Ammon's horn (tissue), 1 donor: ENCODE measurements around the gene PTK6.

Experiments used
- DNase-seq: peaks from one replicate; pipeline ENCODE4 v3.0.0-alpha.2; 2016; ENCODE audit warnings: low spot score

Gene PTK6

DNA sequence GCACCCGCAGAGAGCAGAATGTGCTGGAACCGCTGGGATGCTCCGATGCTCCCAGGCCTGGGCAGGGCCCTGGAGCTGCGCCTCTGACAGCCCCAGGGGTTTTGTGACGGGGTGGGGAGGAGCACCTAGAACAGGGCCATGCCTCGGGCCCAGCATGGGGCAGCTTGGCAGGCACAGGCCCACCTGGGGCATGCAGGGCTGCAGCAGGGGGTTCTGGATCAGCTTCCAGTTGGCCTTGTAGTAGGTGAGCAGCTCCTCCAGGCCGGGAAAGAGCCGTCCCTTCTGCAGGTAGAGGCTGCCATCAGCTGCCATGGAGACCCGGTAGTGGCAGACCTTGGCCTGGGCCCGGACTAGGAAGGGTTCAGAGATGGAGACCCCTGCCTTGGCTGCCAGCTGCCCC is 6.0 kb upstream of the PTK6 start:
- DNase-seq: no peak

DNA sequence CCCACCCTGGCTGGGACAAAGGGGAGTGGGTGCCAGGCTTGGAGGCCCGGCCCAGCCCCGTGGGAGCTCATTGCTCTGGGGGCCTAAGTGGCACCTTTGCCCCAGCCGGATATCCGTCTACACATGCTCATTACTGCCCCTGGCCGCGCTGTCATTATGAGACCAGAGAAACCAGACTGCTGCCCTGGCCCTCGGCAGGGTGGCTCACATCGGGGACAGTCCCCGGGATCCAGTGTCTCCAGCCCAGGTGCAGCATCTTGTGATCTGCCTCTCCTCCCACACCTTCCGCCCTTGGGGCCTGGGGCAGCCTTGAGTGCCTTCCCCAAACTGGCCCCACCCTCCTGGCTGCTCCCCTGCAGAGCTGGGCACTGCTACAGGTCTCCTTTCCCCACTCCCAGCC is 5.5 kb upstream of the PTK6 start:
- no peak for DNase-seq

DNA sequence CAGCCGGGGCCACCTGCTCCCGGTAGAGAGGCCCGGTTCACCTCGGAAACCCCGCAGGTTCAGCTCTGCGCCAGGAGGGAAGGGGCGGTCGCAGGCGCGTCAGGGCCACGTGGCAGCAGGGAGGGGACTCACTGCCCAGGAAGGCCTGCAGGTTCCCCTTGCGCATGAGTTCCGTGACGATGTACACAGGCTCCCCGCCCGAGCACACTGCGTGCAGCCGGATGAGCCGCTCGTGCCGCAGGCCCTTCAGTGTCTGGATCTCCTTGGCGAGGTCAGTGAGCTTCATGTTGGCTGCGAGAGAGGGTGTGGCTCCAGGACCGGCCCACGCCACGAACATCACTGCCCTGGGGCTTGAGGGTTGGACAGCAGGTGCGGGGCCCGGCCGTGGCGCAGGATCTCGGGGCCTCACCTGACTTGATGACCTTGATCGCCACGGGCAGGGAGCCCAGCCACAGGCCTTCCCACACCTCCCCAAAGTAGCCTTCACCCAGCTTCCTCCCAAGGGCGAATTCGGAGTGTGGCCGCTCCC is 4.9 kb upstream of the PTK6 start:
- no peak for DNase-seq

DNA sequence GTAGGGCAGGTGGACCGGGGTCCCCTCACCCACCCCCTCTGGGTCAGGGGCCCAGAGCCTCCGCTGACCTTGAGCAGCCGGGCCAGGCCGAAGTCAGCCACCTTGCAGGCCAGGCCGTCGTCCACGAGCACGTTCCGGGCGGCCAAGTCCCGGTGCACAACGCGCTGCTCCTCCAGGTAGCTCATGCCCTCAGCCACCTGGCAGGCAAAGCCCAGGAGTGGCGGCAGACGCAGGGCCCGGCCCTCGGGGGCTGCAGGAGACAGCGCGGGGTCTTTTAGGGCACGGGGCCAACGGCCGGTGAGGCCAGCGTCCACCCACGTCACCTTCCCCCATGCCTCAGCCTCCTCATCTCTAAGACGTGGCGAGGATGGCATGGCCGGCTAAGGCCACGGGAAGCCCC is 4.2 kb upstream of the PTK6 start:
- no peak for DNase-seq

DNA sequence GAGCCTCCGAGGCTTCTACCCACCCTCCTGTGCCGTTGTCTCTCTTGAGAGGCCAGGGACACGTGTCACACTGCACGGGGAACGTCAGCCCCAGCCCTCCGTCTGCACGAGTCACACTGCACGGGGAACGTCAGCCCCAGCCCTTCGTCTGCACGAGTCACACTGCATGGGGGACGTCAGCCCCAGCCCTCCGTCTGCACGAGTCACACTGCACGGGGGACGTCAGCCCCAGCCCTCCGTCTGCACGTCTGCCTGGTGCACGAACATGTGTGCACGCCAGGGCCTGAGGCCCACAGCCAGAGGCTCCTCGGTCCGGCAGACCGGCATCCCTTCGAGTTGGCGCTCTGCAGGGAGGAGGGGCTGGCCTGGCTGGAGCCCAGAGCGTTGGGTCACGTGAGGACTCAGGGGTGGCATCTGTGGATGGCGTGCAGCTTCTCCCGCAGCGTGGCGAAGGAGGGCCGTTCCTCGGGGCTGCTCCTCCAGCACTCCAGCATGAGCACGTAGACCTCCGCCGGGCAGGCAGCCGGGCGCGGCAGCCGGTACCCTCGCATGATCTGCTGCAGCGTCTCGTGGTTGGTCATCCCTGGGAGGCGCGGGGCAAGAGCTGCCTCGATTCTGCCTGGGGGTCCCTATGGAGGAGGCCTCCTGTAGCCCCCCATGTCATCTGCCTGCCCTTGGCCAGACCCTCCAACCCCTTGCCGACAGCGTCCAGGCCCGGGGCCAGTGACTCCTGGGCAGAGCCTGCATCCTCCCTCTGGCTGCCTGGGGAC is 3.4 kb upstream of the PTK6 start:
- DNase-seq: peak; percentile 50

DNA sequence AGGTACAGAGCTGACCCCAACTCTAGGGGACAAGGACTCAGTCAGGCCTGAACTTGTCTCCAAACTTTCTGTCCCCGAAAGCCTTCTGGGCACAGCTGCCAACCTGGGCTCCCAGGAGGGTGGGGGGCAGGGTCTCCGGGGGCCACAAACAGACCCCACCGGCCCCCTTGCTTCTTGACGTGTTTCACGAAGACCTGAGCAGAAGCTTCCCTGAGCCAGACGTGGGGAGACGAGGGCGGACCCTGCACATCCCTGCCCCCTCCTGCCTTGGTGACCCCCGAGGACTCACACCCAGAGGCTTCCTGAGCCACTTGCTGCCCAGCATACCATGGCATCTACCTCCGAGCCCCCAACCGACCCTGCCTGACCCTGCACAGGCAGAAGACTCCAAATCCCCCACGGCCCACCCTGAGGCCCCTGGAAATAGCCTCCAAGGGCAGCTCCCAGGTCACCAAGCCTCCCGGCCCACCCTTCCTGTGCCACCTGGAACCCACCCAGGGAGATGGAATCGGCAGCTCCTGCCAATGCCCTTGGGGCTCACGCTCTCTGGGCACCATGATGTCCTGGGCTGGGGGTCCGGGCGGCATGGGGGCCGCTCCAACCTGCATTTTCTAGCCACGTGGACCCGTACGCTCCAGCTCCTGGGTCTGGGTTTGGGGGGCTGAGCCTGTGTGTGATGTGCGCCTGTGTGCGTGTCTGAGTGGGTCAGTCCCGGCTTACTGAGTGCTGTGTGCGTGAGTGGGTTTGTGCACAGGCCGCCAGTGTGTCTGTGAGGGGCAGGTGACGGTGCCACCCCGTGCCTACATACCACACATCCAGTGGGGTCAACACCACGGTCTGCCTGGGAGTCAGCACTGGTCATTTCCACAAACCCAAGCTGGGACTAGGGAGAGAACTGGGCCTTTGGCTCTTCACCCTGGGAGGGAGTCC is 2.5 kb upstream of the PTK6 start:
- no peak for DNase-seq

DNA sequence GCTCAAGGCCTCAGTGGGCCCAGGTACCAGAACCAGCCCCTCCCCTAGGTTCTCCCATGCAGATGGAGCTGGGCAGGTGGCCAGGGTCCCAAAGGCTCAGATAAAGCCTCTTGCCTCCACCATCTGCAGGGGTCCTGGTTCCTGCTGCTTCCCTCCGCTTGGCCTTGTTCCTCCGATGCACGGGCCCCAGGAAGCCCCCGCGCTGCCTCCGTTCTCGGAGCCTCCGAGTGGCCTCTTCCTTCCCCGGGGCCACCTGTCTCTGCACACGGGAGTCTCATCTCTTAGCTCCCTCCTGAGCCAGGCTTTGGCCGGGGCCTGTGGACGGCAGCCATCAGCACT is 1.9 kb upstream of the PTK6 start:
- no peak for DNase-seq

DNA sequence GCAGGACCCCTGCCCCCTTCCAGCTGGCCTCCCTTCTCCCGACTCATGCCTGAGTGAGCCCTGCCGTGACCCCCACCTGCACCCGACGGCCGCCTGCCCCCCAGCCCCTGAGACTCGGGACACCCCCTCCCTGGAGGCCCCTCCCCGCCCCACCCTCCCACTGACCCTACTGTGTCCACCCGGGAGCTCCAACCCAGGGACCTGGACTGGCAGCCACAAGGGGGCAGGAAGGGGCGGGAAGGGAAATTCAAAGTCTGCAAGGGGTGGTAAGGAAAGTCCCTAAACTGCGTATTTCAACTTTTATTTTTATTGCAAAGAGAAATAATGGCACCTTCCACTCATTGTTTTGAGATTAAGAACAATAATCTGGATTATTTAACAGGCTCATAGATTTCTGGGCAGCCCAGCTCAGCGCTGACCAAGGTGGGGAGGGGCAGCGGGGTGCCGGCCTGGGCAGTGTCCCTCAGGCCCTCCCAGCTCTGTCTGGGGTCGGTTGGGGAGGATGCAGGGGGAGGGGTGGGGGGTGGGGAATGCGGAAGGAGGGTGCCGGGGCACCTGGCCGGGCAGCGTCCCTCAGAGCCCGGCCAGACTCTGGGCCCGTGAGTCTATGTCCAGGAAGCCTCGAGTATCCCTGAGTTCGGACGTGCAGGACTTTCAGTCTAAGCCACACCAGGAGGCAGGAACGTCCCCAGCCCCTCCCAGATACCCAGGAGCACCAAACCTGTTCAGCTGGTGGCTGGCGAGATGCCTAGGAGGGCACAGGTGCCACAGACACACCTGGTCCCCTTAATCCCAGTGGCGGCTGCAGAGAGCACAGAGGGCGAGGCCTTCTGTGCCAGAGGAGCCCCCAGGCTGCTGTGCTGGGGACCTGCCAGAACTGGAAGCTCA is 1.3 kb upstream of the PTK6 start:
- no peak for DNase-seq

DNA sequence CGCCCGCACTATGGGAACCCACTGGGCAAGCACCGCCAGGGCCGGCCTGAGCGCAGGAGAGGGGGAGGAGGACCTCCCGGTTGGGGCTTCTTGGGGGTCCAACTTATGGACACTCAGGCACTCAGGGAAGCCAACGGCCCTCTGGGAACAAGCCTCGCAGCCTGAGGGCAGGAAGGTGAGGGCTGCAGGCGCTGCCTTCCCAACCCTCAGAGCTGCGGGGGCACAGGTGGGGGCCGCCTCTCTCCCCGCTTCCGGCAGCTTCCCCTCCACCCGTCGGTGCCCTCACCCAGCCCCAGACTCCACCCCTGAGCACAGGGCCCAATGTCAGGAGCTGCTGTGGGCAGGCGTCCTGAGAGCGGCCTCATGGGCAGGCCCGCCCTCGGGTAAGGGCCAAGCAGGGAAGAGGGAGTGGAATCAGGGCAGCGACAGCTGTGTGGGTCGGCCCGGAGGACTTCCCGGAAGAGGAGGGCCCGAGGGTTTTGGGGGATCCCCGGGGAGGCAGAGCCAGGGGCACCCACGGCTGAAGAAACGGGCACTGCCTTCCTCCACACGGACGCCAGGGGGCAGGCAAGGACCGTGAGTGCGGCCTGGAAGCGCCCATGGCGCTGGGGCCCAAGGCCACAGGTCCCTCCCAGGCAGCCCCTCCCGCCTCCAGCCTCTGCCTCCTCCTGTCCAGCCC is 488 bp upstream of the PTK6 start:
- peak; percentile 86 for DNase-seq

DNA sequence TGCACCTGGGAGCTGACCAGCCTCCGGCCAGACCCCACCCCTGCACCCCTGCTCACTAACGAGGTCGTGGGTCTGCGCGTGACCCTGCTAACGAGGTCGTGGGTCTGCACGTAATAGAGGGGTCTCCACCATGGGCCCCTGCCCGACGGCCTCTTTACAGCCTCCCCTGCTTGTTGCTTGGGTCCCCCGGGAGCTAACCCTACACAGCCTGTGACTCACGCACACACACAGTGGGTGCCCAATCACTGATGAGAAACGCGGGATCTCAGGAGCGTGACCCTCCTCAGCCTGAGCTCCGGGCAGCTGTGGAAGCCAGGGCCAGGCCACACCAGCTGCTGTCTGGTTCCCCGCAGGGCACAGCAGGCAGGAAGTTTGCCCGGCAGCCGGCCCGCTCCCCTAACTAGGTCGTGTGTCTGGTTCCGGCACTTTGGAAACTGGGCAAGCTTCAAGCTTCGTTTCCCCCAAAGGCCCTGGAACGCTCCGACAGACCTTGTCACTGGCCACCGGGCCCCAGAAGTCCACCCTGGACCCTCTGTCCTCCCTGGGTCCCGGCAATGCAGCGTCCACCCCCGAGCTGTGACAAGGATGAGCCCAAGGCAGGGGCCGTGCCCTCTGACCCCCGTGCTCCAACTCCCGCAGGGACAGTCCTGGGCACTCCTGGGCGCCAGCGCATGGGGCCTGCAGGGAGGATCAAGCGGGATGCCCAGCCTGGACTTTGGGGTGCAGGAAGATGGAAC is 767 bp downstream of the PTK6 start:
- DNase-seq: no peak

DNA sequence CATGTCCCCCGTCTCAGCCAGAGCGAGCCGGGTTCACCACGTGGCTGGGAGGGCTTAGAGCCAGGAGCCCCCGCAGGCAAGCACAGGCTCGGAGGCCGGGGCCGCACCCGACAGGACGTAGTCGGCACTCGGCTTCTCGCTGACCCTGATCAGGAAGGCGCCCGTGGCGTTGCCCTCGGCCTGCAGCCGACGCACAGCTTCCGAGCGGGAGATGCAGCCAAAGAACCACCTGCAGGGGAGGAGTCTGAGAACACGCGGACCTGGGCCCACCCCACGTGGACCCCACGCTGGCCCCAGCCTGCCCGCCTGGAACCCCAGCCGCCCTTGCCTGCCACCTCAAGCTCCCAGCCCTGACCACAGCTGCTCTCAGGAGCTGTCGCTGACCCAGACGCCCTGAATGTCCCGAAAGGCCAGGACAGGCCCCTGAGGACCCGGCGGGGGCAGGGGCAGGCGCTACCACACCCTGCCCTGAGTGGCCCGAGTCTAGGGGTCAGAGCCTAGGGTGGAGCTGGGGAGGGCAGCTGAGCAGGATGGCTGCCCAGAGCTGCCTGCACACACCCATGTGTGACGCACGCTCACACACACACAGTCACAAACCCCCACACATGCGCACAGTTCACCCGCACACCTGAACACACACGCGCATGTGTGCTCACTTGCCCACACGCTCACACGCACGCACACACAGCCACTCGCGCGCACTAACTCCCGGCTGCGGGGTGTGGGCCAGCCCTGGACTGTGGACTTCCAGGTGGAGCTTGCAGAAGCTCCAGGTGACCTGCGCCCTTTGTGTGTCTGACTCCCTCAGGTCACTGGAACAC is 2.1 kb downstream of the PTK6 start:
- no peak for DNase-seq

DNA sequence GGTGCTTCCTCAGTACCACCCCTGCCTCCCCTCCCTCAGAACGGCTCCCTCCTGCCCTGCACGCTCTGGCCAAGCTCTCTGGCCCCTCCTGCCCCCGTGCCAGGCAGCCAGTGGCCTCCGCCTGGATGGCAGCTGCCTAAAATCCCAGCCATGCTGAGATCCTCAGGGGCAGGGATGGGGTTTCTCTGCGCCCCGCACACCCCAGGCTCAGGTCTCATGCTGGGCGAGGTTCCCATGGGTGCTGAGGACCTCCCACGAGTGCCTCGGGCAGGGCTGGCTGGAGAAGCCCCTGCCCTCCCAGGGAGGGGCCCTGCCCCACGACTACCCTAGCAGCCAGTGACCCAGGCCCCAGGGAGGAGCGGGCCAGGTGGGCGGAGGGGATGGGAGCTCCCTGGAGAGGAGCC is 2.7 kb downstream of the PTK6 start:
- no peak for DNase-seq

DNA sequence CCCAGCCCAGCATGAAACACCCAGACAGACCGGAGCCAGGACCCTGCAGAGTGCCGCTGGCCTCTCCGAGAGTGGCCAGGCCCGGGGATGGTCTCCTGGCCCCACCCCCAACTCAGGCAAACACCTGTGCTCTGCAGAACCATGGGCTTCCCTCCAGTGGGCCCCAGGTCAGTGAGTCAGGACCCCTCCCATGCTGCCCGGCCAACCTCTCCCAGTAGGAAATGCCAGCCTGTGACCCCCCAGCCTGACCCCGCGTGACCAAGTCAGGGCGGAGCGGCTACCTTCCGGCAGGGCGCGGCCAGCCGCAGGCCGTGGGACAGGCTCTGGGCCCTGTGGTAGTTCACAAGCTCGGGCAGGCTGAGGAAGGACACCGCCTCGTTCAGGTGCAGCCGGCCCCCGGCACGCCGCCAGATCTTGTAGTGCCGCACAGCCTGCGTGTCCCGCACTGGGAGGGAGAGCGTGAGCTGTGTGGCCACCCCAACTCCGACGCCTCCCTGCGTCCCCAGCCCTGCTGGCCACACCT is 3.2 kb downstream of the PTK6 start:
- DNase-seq: no peak

DNA sequence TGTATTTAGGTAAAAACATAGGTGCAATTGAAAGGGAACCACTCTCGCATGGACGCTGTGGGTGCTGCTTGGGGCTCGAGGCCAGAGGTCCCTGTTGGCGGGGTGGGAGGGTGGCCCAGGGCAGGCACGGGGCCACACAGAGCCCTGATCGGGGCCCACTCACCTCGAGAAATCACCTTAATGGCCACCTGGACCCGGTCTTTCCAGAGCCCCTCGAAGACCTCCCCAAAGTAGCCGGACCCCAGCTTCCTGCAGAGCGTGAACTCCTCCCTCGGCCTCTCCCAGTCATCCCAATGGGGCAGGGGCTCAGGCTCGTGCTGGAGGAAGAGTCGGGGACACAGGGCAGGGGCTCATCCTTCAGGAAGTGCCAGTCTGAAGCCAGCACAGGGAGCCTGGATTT is 3.8 kb downstream of the PTK6 start:
- DNase-seq: no peak

DNA sequence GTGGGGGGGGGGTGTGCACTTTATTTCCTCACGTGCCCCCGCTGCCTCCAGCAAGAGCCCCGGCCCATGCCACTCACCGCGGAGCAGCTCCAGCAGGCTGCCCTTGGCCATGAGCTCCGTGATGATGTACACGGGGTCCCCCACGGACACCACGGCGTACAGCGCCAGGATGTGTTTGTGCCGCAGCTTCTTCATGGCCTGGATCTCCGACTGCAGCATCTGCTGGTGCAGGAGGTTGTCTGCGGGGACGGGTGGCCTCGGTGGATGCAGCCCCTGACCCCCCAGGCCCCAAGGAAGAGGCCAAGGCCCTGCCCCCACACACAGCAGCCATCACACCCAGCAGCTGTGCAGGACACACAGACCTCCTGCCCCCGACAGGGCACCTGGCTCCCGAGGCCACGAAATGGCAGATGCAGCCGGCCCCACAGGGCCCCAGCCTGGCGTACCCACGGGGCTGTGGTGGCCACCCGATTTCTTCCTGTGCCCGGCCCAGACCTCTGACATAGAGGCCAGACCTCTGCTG is 4.7 kb downstream of the PTK6 start:
- DNase-seq: no peak

DNA sequence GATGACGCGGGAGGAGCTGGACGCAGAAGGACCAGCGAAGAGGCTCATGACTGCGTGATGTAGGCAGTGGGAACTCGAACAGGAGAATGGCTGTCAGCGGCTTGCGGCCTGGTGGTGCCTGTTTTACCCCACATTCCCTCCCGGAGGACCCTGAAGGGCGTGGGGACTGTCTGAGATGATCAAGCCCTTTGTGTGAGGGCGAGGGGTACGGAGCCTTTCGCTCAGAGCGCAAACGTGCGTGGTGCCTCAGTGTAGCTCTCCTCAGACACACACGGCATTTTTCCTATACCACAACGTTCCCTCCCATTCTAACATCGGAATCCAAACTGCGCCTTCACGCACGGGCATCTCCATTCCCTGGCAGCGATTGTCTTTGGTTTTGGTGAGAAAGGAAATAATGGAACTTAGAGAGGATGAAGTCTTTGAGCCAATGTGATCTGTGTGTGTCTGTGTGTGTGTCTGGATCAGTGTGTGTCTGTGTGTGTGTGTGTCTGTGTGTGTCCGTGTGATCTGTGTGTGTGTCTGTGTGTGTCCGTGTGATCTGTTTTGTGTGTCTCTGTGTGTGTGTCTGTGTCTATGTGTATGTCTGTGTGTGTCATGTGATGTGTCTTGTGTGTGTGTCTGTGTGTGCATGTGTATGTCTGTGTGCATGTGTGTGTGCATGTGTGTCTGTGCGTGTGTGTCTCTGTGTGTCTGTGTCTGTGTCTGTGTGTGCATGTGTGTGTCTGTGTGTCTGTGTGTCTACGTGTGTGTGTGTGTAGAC is 5.3 kb downstream of the PTK6 start:
- DNase-seq: no peak

DNA sequence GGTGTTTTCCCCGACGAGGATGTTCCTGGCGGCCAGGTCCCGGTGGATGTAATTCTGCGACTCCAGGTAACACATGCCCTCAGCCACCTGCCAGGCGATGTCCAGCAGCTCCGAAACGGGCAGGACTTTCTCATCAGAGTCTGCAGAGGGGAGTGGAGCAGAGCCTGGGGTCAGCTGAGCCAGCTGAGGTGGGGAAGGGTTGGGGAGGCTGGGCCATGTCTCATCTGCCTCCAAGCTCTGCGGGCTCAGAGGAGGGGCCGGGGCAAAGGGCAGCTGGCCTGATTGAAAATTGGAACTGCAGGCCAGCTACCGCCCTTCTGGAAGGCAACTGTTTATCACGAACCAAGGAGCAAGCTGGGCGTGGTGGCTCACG is 6.4 kb downstream of the PTK6 start:
- DNase-seq: no peak

DNA sequence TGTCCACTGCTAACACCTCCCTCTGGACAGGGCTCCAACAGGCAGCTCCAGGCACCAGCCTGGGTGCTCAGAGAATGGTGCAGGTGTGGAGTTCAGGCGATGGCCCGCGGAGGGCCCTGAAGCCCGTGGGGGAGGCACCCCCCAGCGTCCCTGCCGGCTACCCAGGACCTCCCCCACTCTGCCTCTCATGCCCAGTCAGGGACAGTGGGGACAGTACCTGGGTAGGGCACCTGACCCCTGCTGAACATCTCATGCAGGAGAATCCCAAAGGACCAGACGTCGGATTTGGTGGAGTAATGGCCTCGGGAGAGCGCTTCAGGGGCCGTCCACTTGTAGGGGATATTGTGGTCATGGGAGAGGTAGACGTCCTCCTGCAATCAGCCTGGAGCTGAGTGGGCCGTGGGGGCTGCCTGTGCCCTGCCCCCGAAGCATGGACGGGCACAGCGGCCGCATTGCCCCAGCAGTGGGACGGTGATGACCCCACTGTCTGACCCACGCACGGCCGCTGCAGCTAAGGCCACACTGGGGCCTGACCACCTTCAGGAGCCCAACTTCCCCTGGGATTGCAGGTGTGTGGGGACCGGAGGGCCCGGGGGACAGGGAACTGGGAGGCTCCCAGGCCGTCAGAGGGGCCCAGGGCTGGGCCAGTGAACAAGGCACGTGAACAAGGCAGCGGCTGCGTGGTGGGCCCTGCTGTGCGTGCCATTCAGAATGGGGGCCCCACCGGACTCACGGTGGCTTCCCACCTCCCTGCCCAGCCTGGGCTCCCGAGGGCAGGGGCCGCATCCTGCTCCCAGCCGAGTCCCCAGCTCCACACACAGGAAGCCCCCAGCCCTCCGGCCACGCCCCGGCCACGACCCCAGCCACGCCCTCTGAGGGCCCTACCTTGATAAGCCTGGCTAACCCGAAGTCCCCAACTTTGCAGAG is 7.1 kb downstream of the PTK6 start:
- DNase-seq: no peak
